ENCODE results near the gene CLCN3. TPM values are rescaled to one million over a fixed set of nuclear protein-coding genes. Genes with fewer than 3 reads are reported as not detected.

The CLCN3 gene
- total RNA-seq, 4 donors from 2014 or later = 43.7 to 58.5 (median 51.7) TPM

DNA sequence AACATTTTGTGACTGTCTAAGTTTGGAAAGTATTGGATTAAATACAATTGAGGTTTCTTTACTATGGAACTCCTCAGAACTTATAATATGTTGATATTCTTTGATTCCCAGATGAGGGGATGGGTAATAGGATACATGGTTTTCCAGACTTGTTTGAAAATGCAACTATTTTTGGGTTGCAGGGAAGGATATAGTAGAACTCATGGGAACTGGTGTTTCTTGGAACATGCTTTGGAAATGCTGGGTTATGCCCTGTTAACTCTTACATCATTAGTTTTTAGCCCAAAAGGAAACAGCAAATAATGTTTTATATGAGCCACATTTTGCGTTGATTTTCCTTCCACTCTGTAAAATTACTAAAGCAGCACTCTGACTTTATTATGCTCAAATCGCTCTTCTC lies 95.4 kb downstream of the CLCN3 start:
- H3K4me3 ChIP-seq = no peak overlapping the region
- 87% methylated on average over 2 of the region's 2 CpGs for WGBS
- no peak for DNase-seq (ENCODE audit: low spot score in 2 of 2)
- H3K9me3 ChIP-seq = no peaks in the 10 kb centered on the region
- no peak overlapping the region for H3K27ac ChIP-seq
- H3K36me3 ChIP-seq = peaks cover 38% of the 10 kb centered on the region
- no peaks in the 10 kb centered on the region for H3K27me3 ChIP-seq
- TF ChIP-seq EP300 (IDR thresholded peaks at IDR 0.05) = no peak
- H3K4me1 ChIP-seq = no peaks in the 10 kb centered on the region

DNA sequence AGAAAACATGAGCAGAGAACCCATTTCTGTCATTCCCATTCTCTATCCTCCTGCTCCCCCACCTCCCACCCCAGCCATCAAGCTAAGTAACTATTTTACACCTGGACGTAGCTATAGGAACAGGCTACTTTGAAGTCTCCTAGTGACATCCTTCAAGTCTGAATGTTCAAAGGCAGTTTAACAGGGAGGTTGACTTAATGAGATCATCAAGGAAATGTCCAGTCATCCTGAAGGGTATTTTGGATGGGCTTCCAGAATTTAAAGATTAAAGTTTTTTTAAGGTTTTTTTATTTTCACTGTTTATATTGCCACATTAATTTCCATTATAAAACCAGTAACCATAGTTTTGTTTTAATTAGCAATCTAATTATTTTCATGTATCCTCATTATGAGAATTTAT lies 96.3 kb downstream of the CLCN3 start:
- peaks cover 34% of the 10 kb centered on the region for H3K36me3 ChIP-seq
- no peak for DNase-seq (ENCODE audit: low spot score in 2 of 2)
- no peaks in the 10 kb centered on the region for H3K4me1 ChIP-seq
- no peak overlapping the region for H3K27ac ChIP-seq
- no peak overlapping the region for H3K4me3 ChIP-seq
- H3K9me3 ChIP-seq = no peaks in the 10 kb centered on the region
- no peak for TF ChIP-seq POLR2AphosphoS5 (IDR thresholded peaks at IDR 0.05)
- TF ChIP-seq EP300 (IDR thresholded peaks at IDR 0.05) = no peak
- no peak for TF ChIP-seq POLR2A (IDR thresholded peaks at IDR 0.05)
- TF ChIP-seq, protein P1, sequence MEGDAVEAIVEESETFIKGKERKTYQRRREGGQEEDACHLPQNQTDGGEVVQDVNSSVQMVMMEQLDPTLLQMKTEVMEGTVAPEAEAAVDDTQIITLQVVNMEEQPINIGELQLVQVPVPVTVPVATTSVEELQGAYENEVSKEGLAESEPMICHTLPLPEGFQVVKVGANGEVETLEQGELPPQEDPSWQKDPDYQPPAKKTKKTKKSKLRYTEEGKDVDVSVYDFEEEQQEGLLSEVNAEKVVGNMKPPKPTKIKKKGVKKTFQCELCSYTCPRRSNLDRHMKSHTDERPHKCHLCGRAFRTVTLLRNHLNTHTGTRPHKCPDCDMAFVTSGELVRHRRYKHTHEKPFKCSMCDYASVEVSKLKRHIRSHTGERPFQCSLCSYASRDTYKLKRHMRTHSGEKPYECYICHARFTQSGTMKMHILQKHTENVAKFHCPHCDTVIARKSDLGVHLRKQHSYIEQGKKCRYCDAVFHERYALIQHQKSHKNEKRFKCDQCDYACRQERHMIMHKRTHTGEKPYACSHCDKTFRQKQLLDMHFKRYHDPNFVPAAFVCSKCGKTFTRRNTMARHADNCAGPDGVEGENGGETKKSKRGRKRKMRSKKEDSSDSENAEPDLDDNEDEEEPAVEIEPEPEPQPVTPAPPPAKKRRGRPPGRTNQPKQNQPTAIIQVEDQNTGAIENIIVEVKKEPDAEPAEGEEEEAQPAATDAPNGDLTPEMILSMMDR (IDR thresholded peaks at IDR 0.05) = no peak
- WGBS = 98% methylated on average over 1 of the region's 1 CpG
- H3K27me3 ChIP-seq = no peaks in the 10 kb centered on the region

DNA sequence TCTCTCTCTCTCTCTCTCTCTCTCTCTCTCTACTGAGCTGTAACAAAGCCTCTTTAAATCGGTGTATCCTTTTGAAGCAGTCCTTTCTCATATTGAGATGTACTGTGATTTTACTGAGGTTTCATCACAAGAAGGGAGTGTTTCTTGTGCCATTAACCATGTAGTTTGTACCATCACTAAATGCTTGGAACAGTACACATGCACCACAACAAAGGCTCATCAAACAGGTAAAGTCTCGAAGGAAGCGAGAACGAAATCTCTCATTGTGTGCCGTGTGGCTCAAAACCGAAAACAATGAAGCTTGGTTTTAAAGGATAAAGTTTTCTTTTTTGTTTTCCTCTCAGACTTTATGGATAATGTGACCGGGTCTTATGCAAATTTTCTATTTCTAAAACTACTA lies 100.2 kb downstream of the CLCN3 start:
- no peak for DNase-seq (ENCODE audit: low spot score in 2 of 2)

DNA sequence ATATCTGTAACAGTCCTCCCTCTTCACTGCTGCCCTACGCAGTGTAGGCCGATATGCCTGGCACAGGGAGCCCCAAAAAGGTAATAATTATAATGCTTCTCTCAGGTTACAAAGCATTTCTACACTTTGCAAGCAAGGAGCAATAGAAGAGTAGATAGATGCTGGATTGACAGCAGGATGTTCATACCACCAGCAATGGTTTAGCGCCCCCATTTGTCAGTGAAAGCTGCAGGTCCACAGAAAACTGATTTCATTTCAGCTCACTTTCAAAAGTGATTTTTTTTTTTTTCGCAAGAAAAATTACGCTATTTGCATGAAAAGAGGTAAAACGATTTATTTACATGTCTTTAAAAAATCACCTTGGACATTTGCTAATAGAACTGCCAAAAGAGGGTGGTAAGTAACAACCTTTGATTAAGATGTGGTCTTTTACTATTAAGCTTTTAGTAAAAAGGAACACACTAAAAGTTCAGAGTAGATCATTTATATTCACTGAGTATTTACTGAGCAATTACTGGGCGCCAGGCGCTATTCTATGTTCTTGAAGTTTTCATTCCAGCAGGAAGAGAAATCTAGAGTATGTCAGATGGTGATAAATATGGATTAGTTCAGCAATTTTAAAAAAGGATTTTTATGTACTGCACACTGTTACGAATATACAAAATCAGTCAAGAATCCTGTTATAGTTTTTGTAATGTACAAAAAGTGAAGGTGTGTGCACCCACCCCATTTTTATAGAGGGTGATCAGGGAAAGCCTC lies 103.0 kb downstream of the CLCN3 start:
- H3K27me3 ChIP-seq = no peaks in the 10 kb centered on the region
- no peak overlapping the region for H3K27ac ChIP-seq
- DNase-seq (ENCODE audit: low spot score in 2 of 2) = no peak
- no peaks in the 10 kb centered on the region for H3K9me3 ChIP-seq
- 89% methylated on average over 9 of the region's 9 CpGs for WGBS
- no peak for TF ChIP-seq EP300 (IDR thresholded peaks at IDR 0.05)
- TF ChIP-seq, protein P1 (IDR thresholded peaks at IDR 0.05) = no peak
- no peak for TF ChIP-seq POLR2A (IDR thresholded peaks at IDR 0.05)
- TF ChIP-seq POLR2AphosphoS5 (IDR thresholded peaks at IDR 0.05) = no peak
- no peaks in the 10 kb centered on the region for H3K4me1 ChIP-seq
- H3K4me3 ChIP-seq = no peak overlapping the region
- H3K36me3 ChIP-seq = peaks cover 10% of the 10 kb centered on the region

More for the DNA sequence above, 100.2 kb downstream of the CLCN3 start:
- Histone ChIP-seq H3K9me3 (no peaks in the 10 kb centered on the region), H3K4me1 (no peaks in the 10 kb centered on the region), H3K27ac (no peak overlapping the region), H3K4me3 (no peak overlapping the region), H3K36me3 (peaks cover 22% of the 10 kb centered on the region), H3K27me3 (no peaks in the 10 kb centered on the region)
- WGBS = 93% methylated on average over 7 of the region's 7 CpGs
- no peak for TF ChIP-seq POLR2A (IDR thresholded peaks at IDR 0.05)
- no peak for TF ChIP-seq POLR2AphosphoS5 (IDR thresholded peaks at IDR 0.05)
- no peak for TF ChIP-seq EP300 (IDR thresholded peaks at IDR 0.05)
- TF ChIP-seq, protein P1 (IDR thresholded peaks at IDR 0.05) = no peak

DNA sequence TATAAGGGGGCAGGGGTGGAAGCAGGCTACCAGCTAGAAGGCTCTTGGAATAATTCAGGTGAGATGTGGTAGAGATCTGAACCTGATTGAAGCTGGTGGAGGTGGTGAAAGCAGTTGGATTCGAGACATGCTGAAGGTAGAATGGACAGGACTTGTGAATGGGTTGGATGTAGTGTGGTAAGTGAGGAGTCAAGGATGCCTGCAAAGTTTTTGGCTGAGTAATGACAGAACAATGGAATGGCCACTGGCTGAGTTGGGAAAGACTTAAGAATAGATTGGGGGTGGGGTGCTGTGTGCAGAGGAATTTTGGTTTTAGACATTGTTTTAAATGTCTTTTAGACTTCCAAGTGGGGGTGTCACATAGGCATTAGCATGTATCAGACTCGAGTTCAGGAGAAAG lies 103.9 kb downstream of the CLCN3 start:
- H3K4me3 ChIP-seq = no peak overlapping the region
- TF ChIP-seq, protein P1 (IDR thresholded peaks at IDR 0.05) = no peak
- TF ChIP-seq POLR2AphosphoS5 (IDR thresholded peaks at IDR 0.05) (no peak), EP300 (IDR thresholded peaks at IDR 0.05) (no peak), POLR2A (IDR thresholded peaks at IDR 0.05) (no peak)

More for the DNA sequence above, 103.9 kb downstream of the CLCN3 start:
- no peaks in the 10 kb centered on the region for H3K27me3 ChIP-seq
- peaks cover 15% of the 10 kb centered on the region for H3K36me3 ChIP-seq
- 93% methylated on average over 2 of the region's 2 CpGs for WGBS
- H3K4me1 ChIP-seq = no peaks in the 10 kb centered on the region
- no peaks in the 10 kb centered on the region for H3K9me3 ChIP-seq
- no peak for DNase-seq (ENCODE audit: low spot score in 2 of 2)
- H3K27ac ChIP-seq = no peak overlapping the region
